ENCODE results near the gene RFT1.

RFT1 gene

DNA sequence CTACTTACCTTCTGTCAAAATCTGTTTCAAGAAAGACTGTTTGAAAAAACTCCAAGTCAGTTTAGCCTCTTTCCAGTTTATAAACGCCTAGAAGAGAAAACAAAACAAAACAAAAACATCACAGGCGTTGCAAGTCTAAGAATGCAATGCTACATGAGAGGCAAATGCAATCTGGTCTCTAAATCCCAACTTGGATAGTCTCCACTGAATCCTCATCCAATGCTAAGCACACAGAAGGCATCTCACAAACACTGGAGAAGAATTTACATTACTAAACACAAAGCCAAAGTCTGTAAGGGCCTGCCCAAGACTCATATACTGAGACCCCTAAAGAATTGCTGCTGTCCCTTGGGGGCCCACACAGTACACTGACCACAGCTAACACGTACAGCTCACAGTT is 18.4 kb downstream of the RFT1 start:
- Histone ChIP-seq H3K27me3 (ENCODE audit: control insufficient read depth, low read length) (no peaks in the 10 kb centered on the region), H3K9me3 (ENCODE audit: control insufficient read depth, insufficient read depth, low read length) (no peaks in the 10 kb centered on the region), H3K27ac (ENCODE audit: low read depth, low read length) (no peak overlapping the region), H3K4me1 (ENCODE audit: control insufficient read depth, low read length) (no peaks in the 10 kb centered on the region), H3K79me2 (ENCODE audit: control insufficient read depth, low read length) (no peaks in the 10 kb centered on the region), H3K4me3 (ENCODE audit: low read length) (no peak overlapping the region), H3K4me2 (ENCODE audit: low read length) (no peak overlapping the region), H3K9me2 (replicated peaks; ENCODE audit: control insufficient read depth, low read length) (no peaks in the 10 kb centered on the region), H4K20me1 (ENCODE audit: control insufficient read depth, insufficient read depth, low read depth, low read length) (no peaks in the 10 kb centered on the region), H3F3A (ENCODE audit: control insufficient read depth, insufficient read depth) (peaks cover 10% of the 10 kb centered on the region), H3K36me3 (ENCODE audit: control insufficient read depth, low read length) (peaks cover 54% of the 10 kb centered on the region)
- TF ChIP-seq EZH2phosphoT487 (IDR thresholded peaks at IDR 0.05; ENCODE audit: borderline replicate concordance, low read length) = no peak
- TF ChIP-seq, protein P1, sequence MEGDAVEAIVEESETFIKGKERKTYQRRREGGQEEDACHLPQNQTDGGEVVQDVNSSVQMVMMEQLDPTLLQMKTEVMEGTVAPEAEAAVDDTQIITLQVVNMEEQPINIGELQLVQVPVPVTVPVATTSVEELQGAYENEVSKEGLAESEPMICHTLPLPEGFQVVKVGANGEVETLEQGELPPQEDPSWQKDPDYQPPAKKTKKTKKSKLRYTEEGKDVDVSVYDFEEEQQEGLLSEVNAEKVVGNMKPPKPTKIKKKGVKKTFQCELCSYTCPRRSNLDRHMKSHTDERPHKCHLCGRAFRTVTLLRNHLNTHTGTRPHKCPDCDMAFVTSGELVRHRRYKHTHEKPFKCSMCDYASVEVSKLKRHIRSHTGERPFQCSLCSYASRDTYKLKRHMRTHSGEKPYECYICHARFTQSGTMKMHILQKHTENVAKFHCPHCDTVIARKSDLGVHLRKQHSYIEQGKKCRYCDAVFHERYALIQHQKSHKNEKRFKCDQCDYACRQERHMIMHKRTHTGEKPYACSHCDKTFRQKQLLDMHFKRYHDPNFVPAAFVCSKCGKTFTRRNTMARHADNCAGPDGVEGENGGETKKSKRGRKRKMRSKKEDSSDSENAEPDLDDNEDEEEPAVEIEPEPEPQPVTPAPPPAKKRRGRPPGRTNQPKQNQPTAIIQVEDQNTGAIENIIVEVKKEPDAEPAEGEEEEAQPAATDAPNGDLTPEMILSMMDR (IDR thresholded peaks at IDR 0.05; ENCODE audit: low read depth, low read length, poor library complexity, severe bottlenecking) = no peak

DNA sequence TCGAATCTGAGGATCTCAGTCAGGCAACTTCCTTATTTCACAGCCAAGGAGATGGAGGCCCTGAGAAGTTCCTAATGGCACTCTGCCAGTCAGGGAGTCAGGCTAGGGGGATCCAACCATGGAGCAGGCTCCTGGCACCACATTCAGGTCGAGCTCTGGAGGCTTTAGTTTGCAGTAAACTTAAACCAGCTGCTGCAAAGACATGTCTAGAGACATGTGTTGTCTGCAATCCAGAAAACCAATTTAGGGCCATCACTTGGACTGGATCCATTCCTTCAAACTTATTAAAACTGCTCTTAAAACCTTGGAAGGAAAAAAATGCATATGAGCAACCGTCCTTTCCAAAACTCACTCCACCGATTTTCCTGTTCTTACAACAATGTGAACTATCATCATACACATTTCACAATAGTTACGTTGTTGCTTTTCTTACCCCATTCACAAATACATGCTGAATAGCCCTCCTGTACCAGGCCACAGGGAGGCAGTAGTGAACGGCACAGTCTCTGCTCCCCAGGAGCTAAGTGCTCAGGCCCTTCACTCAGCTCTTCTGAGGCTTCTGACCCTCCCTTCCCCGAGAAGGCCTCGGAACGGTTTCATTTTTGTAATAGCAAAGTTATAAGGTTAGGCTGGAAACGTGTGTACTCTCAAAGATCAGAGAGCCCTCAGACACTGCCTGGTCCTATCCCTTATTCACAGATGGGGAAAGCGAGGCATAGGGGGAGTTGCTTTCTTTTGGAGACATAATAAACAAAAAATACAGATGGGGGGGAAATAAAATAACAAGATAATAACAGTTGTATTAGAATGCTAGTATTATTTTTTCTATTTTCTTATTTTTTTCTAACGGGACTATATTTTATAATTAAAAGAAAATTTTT is 20.1 kb downstream of the RFT1 start:
- no peak for TF ChIP-seq EZH2phosphoT487 (IDR thresholded peaks at IDR 0.05; ENCODE audit: borderline replicate concordance, low read length)
- TF ChIP-seq, protein P1 (IDR thresholded peaks at IDR 0.05; ENCODE audit: low read depth, low read length, poor library complexity, severe bottlenecking) = peak; percentile 73
- Histone ChIP-seq H3F3A (ENCODE audit: control insufficient read depth, insufficient read depth) (peaks cover 3% of the 10 kb centered on the region; the same call in 1 of the 2 replicates), H3K79me2 (ENCODE audit: control insufficient read depth, low read length) (no peaks in the 10 kb centered on the region), H3K9me2 (replicated peaks; ENCODE audit: control insufficient read depth, low read length) (no peaks in the 10 kb centered on the region), H3K36me3 (ENCODE audit: control insufficient read depth, low read length) (peaks cover 63% of the 10 kb centered on the region), H4K20me1 (ENCODE audit: control insufficient read depth, insufficient read depth, low read depth, low read length) (no peaks in the 10 kb centered on the region), H3K4me1 (ENCODE audit: control insufficient read depth, low read length) (no peaks in the 10 kb centered on the region), H3K27me3 (ENCODE audit: control insufficient read depth, low read length) (no peaks in the 10 kb centered on the region), H3K27ac (ENCODE audit: low read depth, low read length) (no peak overlapping the region), H3K4me2 (ENCODE audit: low read length) (no peak overlapping the region), H3K9me3 (ENCODE audit: control insufficient read depth, insufficient read depth, low read length) (no peaks in the 10 kb centered on the region), H3K4me3 (ENCODE audit: low read length) (no peak overlapping the region)

GRCh38 chr3:53109190-53109589 is 21.0 kb downstream of the RFT1 start:
- no peak overlapping the region for H3K27ac ChIP-seq (ENCODE audit: low read depth, low read length)
- peaks cover 61% of the 10 kb centered on the region for H3K36me3 ChIP-seq (ENCODE audit: control insufficient read depth, low read length)
- H3F3A ChIP-seq (ENCODE audit: control insufficient read depth, insufficient read depth) = no peaks in the 10 kb centered on the region; the same call in 1 of the 2 replicates
- no peaks in the 10 kb centered on the region for H3K4me1 ChIP-seq (ENCODE audit: control insufficient read depth, low read length)
- H3K9me2 ChIP-seq (replicated peaks; ENCODE audit: control insufficient read depth, low read length) = no peaks in the 10 kb centered on the region
- no peak for TF ChIP-seq EZH2phosphoT487 (IDR thresholded peaks at IDR 0.05; ENCODE audit: borderline replicate concordance, low read length)
- TF ChIP-seq, protein P1 (IDR thresholded peaks at IDR 0.05; ENCODE audit: low read depth, low read length, poor library complexity, severe bottlenecking) = no peak
- no peaks in the 10 kb centered on the region for H3K9me3 ChIP-seq (ENCODE audit: control insufficient read depth, insufficient read depth, low read length)
- H3K4me3 ChIP-seq (ENCODE audit: low read length) = no peak overlapping the region
- no peaks in the 10 kb centered on the region for H3K27me3 ChIP-seq (ENCODE audit: control insufficient read depth, low read length)
- H3K79me2 ChIP-seq (ENCODE audit: control insufficient read depth, low read length) = no peaks in the 10 kb centered on the region
- H4K20me1 ChIP-seq (ENCODE audit: control insufficient read depth, insufficient read depth, low read depth, low read length) = no peaks in the 10 kb centered on the region
- H3K4me2 ChIP-seq (ENCODE audit: low read length) = no peak overlapping the region

All from DOHH2 (cell line).